GM12873 (cell line): ENCODE measurements around the gene RHOXF1.
"Not testable (repeated sequence)": the region's sequence is repeated elsewhere in the genome, so short reads cannot be mapped to it uniquely, and the experiment has no call there.

ENCODE experiments used
- CTCF ChIP-seq: IDR thresholded peaks from 2 replicates; pipeline ENCODE4 v1.5.1; 2012; ENCODE audit warnings: low read depth, mild to moderate bottlenecking, moderate library complexity, low read length, control low read depth; ENCODE audit not compliant: insufficient read depth; ENCODE audit errors: missing control alignments

RHOXF1 gene

GRCh38 chrX:120115438-120115963 lies at the start of gene RHOXF1:
TSS of gene RHOXF1 (minus strand) at chrX:120115913. CDS start at chrX:120115862, 51 bp downstream.
- no peak for TF ChIP-seq CTCF

- TF ChIP-seq CTCF, result not testable (repeated sequence)
These were observed 42.6 kb upstream of the RHOXF1 start, which contains the start of gene RHOXF2 for GRCh38 chrX:120158313-120158712. TSS of gene RHOXF2 (plus strand) at chrX:120158613. CDS start at chrX:120158751, 138 bp downstream.

GRCh38 chrX:120147537-120147936 lies 31.8 kb upstream of the RHOXF1 start:
- TF ChIP-seq CTCF, result no peak

GRCh38 chrX:120145295-120145925 lies 29.7 kb upstream of the RHOXF1 start:
- no peak for TF ChIP-seq CTCF

- no peak for TF ChIP-seq CTCF
These were observed 28.6 kb upstream of the RHOXF1 start for GRCh38 chrX:120144178-120144844.

- TF ChIP-seq CTCF, result no peak
These were observed 24.7 kb upstream of the RHOXF1 start for GRCh38 chrX:120140293-120140981.

GRCh38 chrX:120137439-120137838 lies 21.7 kb upstream of the RHOXF1 start:
- TF ChIP-seq CTCF, result no peak
